Stimulated activated CD4-positive, alpha-beta T cell treated with anti-CD3 and anti-CD28 coated beads, Interleukin-15, amount 100 ng/mL, for 24 hours (primary cell): ENCODE results near the gene ALG12.

Experiments used
- DNase-seq: peaks from one replicate; pipeline ENCODE4 v3.0.0-alpha.2; 2020

ALG12 gene

GRCh38 chr22:49917974-49918910, at the start of gene ALG12, which contains the start of gene CRELD2:
Gene ALG12 (minus strand): TSS chr22:49918438. CDS start chr22:49913765, 4,673 bp downstream.
Gene CRELD2 (plus strand): TSS chr22:49918634. CDS start chr22:49918770, 136 bp downstream.
- DNase-seq = peak; percentile 98

- DNase-seq = peak; percentile 30
Measured at GRCh38 chr22:49967706-49968208, 49.5 kb upstream of the ALG12 start.

- DNase-seq = peak; percentile 45
Measured at GRCh38 chr22:49966774-49967705, 48.8 kb upstream of the ALG12 start.

GRCh38 chr22:49966041-49966773, 48.0 kb upstream of the ALG12 start:
- peak; percentile 46 for DNase-seq

- DNase-seq = peak; percentile 44
Measured at GRCh38 chr22:49965091-49966040, 47.1 kb upstream of the ALG12 start.

GRCh38 chr22:49964136-49965090, 46.2 kb upstream of the ALG12 start:
- DNase-seq = peak; percentile 36

GRCh38 chr22:49963647-49964026, 45.4 kb upstream of the ALG12 start:
- no peak for DNase-seq

- peak; percentile 40 for DNase-seq
Measured at GRCh38 chr22:49962751-49963646, 44.8 kb upstream of the ALG12 start.

- peak; percentile 92 for DNase-seq
Measured at GRCh38 chr22:49962012-49962750, 43.9 kb upstream of the ALG12 start.

GRCh38 chr22:49961601-49962011, 43.4 kb upstream of the ALG12 start:
- no peak for DNase-seq

GRCh38 chr22:49961005-49961600, 42.9 kb upstream of the ALG12 start:
- peak; percentile 59 for DNase-seq

GRCh38 chr22:49960159-49961004, 42.1 kb upstream of the ALG12 start, which contains the start of gene PIM3:
Gene PIM3 (plus strand): TSS chr22:49960772. CDS start chr22:49960948, 176 bp downstream.
- DNase-seq = peak; percentile 96

- DNase-seq = peak; percentile 59
Measured at GRCh38 chr22:49959782-49960158, 41.5 kb upstream of the ALG12 start.

GRCh38 chr22:49958931-49959781, 40.9 kb upstream of the ALG12 start:
- peak; percentile 23 for DNase-seq

GRCh38 chr22:49958366-49958921, 40.2 kb upstream of the ALG12 start:
- DNase-seq = no peak
